HepG2 (cell line): Measurements from ENCODE around the gene UCP2. TPM values are rescaled to one million over a fixed set of nuclear protein-coding genes. Genes with fewer than 3 reads are reported as not detected.

Experiments
- GMEB2 ChIP-seq: IDR thresholded peaks from 2 replicates; pipeline ENCODE4 v1.6.1; 2016; ENCODE audit warnings: missing biosample characterization, missing genetic modification reagents, low read depth
- HBP1 ChIP-seq: IDR thresholded peaks from 2 replicates; pipeline ENCODE4 v1.6.1; 2016; ENCODE audit warnings: low read depth, control low read depth
- HNF1B ChIP-seq: sonication (generic); formaldehyde crosslinking; IDR thresholded peaks from 2 replicates; pipeline ENCODE4 v1.5.1; 2020; ENCODE audit warnings: mild to moderate bottlenecking, moderate library complexity, missing genetic modification reagents
- NFKBIZ ChIP-seq: IDR thresholded peaks from 2 replicates; pipeline ENCODE4 v1.6.1; 2018; ENCODE audit warnings: missing genetic modification reagents, missing compliant biosample characterization
- RFX5 ChIP-seq: IDR thresholded peaks from 2 replicates; pipeline ENCODE4 v1.6.1; 2011; ENCODE audit warnings: low read depth, low read length, improper control_type of control experiment
- SNAI1 ChIP-seq: sonication (generic); formaldehyde crosslinking; IDR thresholded peaks from 2 replicates; pipeline ENCODE4 v1.5.0; 2020; ENCODE audit warnings: mild to moderate bottlenecking, missing genetic modification reagents, borderline replicate concordance
- ZBTB14 ChIP-seq: sonication (generic); formaldehyde crosslinking; IDR thresholded peaks from 2 replicates; pipeline ENCODE4 v1.4.0; 2020; ENCODE audit warnings: missing genetic modification reagents
- ZNF318 ChIP-seq: sonication (generic); formaldehyde crosslinking; IDR thresholded peaks from 2 replicates; pipeline ENCODE4 v1.4.0; 2020; ENCODE audit warnings: mild to moderate bottlenecking, missing genetic modification reagents
- polyA plus RNA-seq, 8 experiments: library from polyadenylated mRNA; depleted of rRNA in 3 of 8; stranded (reverse) in 7 of 8; unstranded in 1 of 8; fragments of >200 nt; fragmentation: Illumina TruSeq in 4 of 8; extraction: Trizol in 4 of 8; gene quantifications; 2 replicates each; pipeline versions ENCODE4 v1.2.1 to v1.2.3, GENCODE V29; 2011 to 2016; ENCODE audit warnings: low read depth in 4 of 8, missing spikeins in 1 of 8, mixed read lengths in 1 of 8; ENCODE audit not compliant: insufficient read depth in 1 of 8
- total RNA-seq, 5 experiments: library from RNA; depleted of rRNA; stranded (reverse); fragments of >200 nt; fragmentation: Illumina TruSeq; extraction: Trizol; gene quantifications; 2 replicates each; pipeline ENCODE4 v1.2.3, GENCODE V29; 2016; ENCODE audit warnings: low read depth in 1 of 5

Gene UCP2
- total and polyA plus RNA-seq, 2 of the 13 experiments (the other 11 are each of a cell fraction or from before 2014, with no cell fraction given) = 2.7 to 3.2 TPM

GRCh38 chr11:73982990-73983740 lies 522 bp upstream of the UCP2 start (continued):
- TF ChIP-seq GMEB2 (CRISPR knock-in tag) = 0 out of 2 replicates have a peak, but pooled peaks have one; percentile 44
- TF ChIP-seq RFX5 = peak; percentile 87
- peak; percentile 76 for TF ChIP-seq ZBTB14 (CRISPR knock-in tag)
- peak; percentile 63 for TF ChIP-seq HNF1B (CRISPR knock-in tag)
- TF ChIP-seq HBP1 (CRISPR knock-in tag) = 0 out of 2 replicates have a peak, but pooled peaks have one; percentile 56
- TF ChIP-seq ZNF318 (CRISPR knock-in tag) = 0 out of 2 replicates have a peak, but pooled peaks have one; percentile 85
- peak; percentile 23; the same call in 1 of the 2 replicates for TF ChIP-seq NFKBIZ (CRISPR knock-in tag)
- TF ChIP-seq SNAI1 (CRISPR knock-in tag) = peak; percentile 81; the same call in 1 of the 2 replicates
